GM23248 (cell line): Measurements from ENCODE around the gene SLC4A2.

Experiments used
- EZH2 ChIP-seq: fragments of 200-600 bp; sonication (generic); IDR thresholded peaks from 2 replicates; pipeline ENCODE4 v1.6.1; 2018; ENCODE audit warnings: antibody characterized with exemption, mild to moderate bottlenecking; ENCODE audit not compliant: insufficient read depth, poor library complexity, severe bottlenecking
- EZH2phosphoT487 ChIP-seq: fragments of 200-600 bp; sonication (generic); IDR thresholded peaks from 2 replicates; pipeline ENCODE4 v1.6.1; 2018; ENCODE audit warnings: antibody characterized with exemption, moderate library complexity, mild to moderate bottlenecking, low read depth; ENCODE audit not compliant: insufficient read depth

- no peak for TF ChIP-seq EZH2phosphoT487
- no peak for TF ChIP-seq EZH2
Observed at GRCh38 chr7:151043959-151044358, 15.4 kb upstream of the SLC4A2 start.
